Karpas-422 (cell line): ENCODE results near the gene DTL. TPM values are rescaled to one million over a fixed set of nuclear protein-coding genes. Genes with fewer than 3 reads are reported as not detected.

Experiments used
- DNase-seq: peaks from one replicate; pipeline ENCODE4 v3.0.0-alpha.2; 2015
- H2AFZ ChIP-seq: fragments of 200-600 bp; sonication (generic); 2 replicates; pipeline ENCODE4 v1.6.1; 2014; ENCODE audit warnings: antibody characterized with exemption, low read length, mixed read lengths
- H3K27ac ChIP-seq: fragments of 200-600 bp; sonication (generic); 2 replicates; pipeline ENCODE4 v1.5.1; 2014; ENCODE audit warnings: mild to moderate bottlenecking, low read length, moderate library complexity
- H3K27me3 ChIP-seq: fragments of 200-600 bp; sonication (generic); 2 replicates; pipeline ENCODE4 v1.6.1; 2014; ENCODE audit warnings: low read length, mixed read lengths
- H3K36me3 ChIP-seq: fragments of 200-600 bp; sonication (generic); 2 replicates; pipeline ENCODE4 v1.6.1; 2014; ENCODE audit warnings: low read length, mixed read lengths; ENCODE audit not compliant: insufficient read depth
- H3K4me1 ChIP-seq: fragments of 200-600 bp; sonication (generic); 2 replicates; pipeline ENCODE4 v1.6.1; 2014; ENCODE audit warnings: mild to moderate bottlenecking, low read length, mixed read lengths
- H3K4me2 ChIP-seq: fragments of 200-600 bp; sonication (generic); 2 replicates; pipeline ENCODE4 v1.6.1; 2014; ENCODE audit warnings: low read length, low read depth, mild to moderate bottlenecking; ENCODE audit not compliant: poor library complexity, severe bottlenecking
- H3K4me3 ChIP-seq: fragments of 200-600 bp; sonication (generic); 2 replicates; pipeline ENCODE4 v1.5.1; 2014; ENCODE audit warnings: mild to moderate bottlenecking, antibody characterized with exemption, low read length, mixed read lengths
- H3K79me2 ChIP-seq: fragments of 200-600 bp; sonication (generic); 2 replicates; pipeline ENCODE4 v1.6.1; 2014; ENCODE audit warnings: mild to moderate bottlenecking, low read length, mixed read lengths
- H3K9ac ChIP-seq: fragments of 200-600 bp; sonication (generic); 2 replicates; pipeline ENCODE4 v1.6.0; 2014; ENCODE audit warnings: low read length
- H3K9me2 ChIP-seq: fragments of 200-600 bp; sonication (generic), shearing (Covaris generic); replicated peaks from 2 replicates; pipeline ENCODE4 v1.6.0; 2014; ENCODE audit warnings: mild to moderate bottlenecking, low read length, moderate library complexity; ENCODE audit not compliant: insufficient read depth
- H3K9me3 ChIP-seq: fragments of 300-700, 200-600 bp; sonication (generic); 2 replicates; pipeline ENCODE4 v1.6.1; 2014; ENCODE audit warnings: low read length, mixed read lengths
- H4K20me1 ChIP-seq: fragments of 200-600 bp; sonication (generic); 2 replicates; pipeline ENCODE4 v1.6.1; 2014; ENCODE audit warnings: mild to moderate bottlenecking, antibody characterized with exemption, low read length, low read depth; ENCODE audit not compliant: insufficient read depth
- total RNA-seq: library from RNA; depleted of rRNA; stranded (reverse); fragments of >200 nt; shearing (Covaris generic); gene quantifications from 2 replicates; pipeline ENCODE4 v1.2.3, GENCODE V29; 2014; ENCODE audit warnings: low replicate concordance

DTL gene
- total RNA-seq, 1 experiment from 2014 or later, result 13.5 TPM

GRCh38 chr1:212070720-212071302 is 35.3 kb downstream of the DTL start:
- H3K4me3 ChIP-seq, result no peak overlapping the region
- peaks cover 64% of the 10 kb centered on the region; the same call in 1 of the 2 replicates for H3K36me3 ChIP-seq
- peak; percentile 58 for DNase-seq
- no peak overlapping the region for H3K9ac ChIP-seq
- H3K4me1 ChIP-seq, result peaks cover 6% of the 10 kb centered on the region; the same call in 1 of the 2 replicates
- no peaks in the 10 kb centered on the region for H3K9me3 ChIP-seq
- no peak overlapping the region for H3K4me2 ChIP-seq
- no peaks in the 10 kb centered on the region for H3K9me2 ChIP-seq
- H3K27ac ChIP-seq, result no peak overlapping the region
- no peaks in the 10 kb centered on the region for H4K20me1 ChIP-seq
- no peak overlapping the region for H2AFZ ChIP-seq
- H3K27me3 ChIP-seq, result no peaks in the 10 kb centered on the region
- peaks cover 2% of the 10 kb centered on the region; the same call in 1 of the 2 replicates for H3K79me2 ChIP-seq

GRCh38 chr1:212072047-212072446 is 36.5 kb downstream of the DTL start:
- H3K27me3 ChIP-seq, result no peaks in the 10 kb centered on the region
- peaks cover 6% of the 10 kb centered on the region; the same call in 1 of the 2 replicates for H3K4me1 ChIP-seq
- no peak overlapping the region for H3K4me2 ChIP-seq
- no peaks in the 10 kb centered on the region for H3K9me2 ChIP-seq
- no peaks in the 10 kb centered on the region for H3K9me3 ChIP-seq
- no peak overlapping the region for H3K27ac ChIP-seq
- H3K9ac ChIP-seq, result no peak overlapping the region
- DNase-seq, result no peak
- H2AFZ ChIP-seq, result no peak overlapping the region
- H3K36me3 ChIP-seq, result peaks cover 57% of the 10 kb centered on the region; the same call in 1 of the 2 replicates
- peaks cover 2% of the 10 kb centered on the region; the same call in 1 of the 2 replicates for H3K79me2 ChIP-seq
- H3K4me3 ChIP-seq, result no peak overlapping the region
- no peaks in the 10 kb centered on the region for H4K20me1 ChIP-seq

- Histone ChIP-seq H3K9ac (no peak overlapping the region), H2AFZ (no peak overlapping the region), H3K27ac (no peak overlapping the region), H3K4me3 (no peak overlapping the region), H3K36me3 (peaks cover 55% of the 10 kb centered on the region; the same call in 1 of the 2 replicates), H3K9me3 (no peaks in the 10 kb centered on the region), H3K9me2 (no peaks in the 10 kb centered on the region), H4K20me1 (no peaks in the 10 kb centered on the region), H3K4me1 (peaks cover 4% of the 10 kb centered on the region; the same call in 1 of the 2 replicates), H3K27me3 (no peaks in the 10 kb centered on the region), H3K79me2 (peaks cover 2% of the 10 kb centered on the region; the same call in 1 of the 2 replicates), H3K4me2 (no peak overlapping the region)
- no peak for DNase-seq
Observed at GRCh38 chr1:212073490-212073889, 37.9 kb downstream of the DTL start.

- H3K79me2 ChIP-seq, result peaks cover 2% of the 10 kb centered on the region; the same call in 1 of the 2 replicates
- H3K9me2 ChIP-seq, result no peaks in the 10 kb centered on the region; the same call in 1 of the 2 replicates
- H3K9ac ChIP-seq, result no peak overlapping the region
- no peak overlapping the region for H2AFZ ChIP-seq
- peaks cover 59% of the 10 kb centered on the region; the same call in 1 of the 2 replicates for H3K36me3 ChIP-seq
- no peaks in the 10 kb centered on the region for H4K20me1 ChIP-seq
- no peak overlapping the region for H3K27ac ChIP-seq
- no peaks in the 10 kb centered on the region for H3K4me1 ChIP-seq
- H3K27me3 ChIP-seq, result no peaks in the 10 kb centered on the region
- H3K9me3 ChIP-seq, result no peaks in the 10 kb centered on the region
- DNase-seq, result no peak
- H3K4me3 ChIP-seq, result no peak overlapping the region
- no peak overlapping the region for H3K4me2 ChIP-seq
Observed at GRCh38 chr1:212074313-212074712, 38.8 kb downstream of the DTL start.

GRCh38 chr1:212074856-212075255 is 39.3 kb downstream of the DTL start:
- no peak overlapping the region for H3K9ac ChIP-seq
- H3K79me2 ChIP-seq, result peaks cover 2% of the 10 kb centered on the region; the same call in 1 of the 2 replicates
- no peaks in the 10 kb centered on the region; the same call in 1 of the 2 replicates for H3K9me2 ChIP-seq
- no peaks in the 10 kb centered on the region for H3K27me3 ChIP-seq
- H2AFZ ChIP-seq, result no peak overlapping the region
- H3K4me3 ChIP-seq, result no peak overlapping the region
- no peaks in the 10 kb centered on the region for H3K9me3 ChIP-seq
- no peaks in the 10 kb centered on the region for H4K20me1 ChIP-seq
- peaks cover 64% of the 10 kb centered on the region; the same call in 1 of the 2 replicates for H3K36me3 ChIP-seq
- H3K27ac ChIP-seq, result no peak overlapping the region
- DNase-seq, result no peak
- H3K4me1 ChIP-seq, result no peaks in the 10 kb centered on the region
- H3K4me2 ChIP-seq, result no peak overlapping the region

- Histone ChIP-seq H3K79me2 (peaks cover 2% of the 10 kb centered on the region; the same call in 1 of the 2 replicates), H3K36me3 (peaks cover 73% of the 10 kb centered on the region), H3K9me3 (no peaks in the 10 kb centered on the region), H3K9me2 (no peaks in the 10 kb centered on the region; the same call in 1 of the 2 replicates), H4K20me1 (no peaks in the 10 kb centered on the region), H3K9ac (no peak overlapping the region), H3K27ac (no peak overlapping the region), H2AFZ (no peak overlapping the region), H3K4me3 (no peak overlapping the region), H3K27me3 (no peaks in the 10 kb centered on the region), H3K4me1 (no peaks in the 10 kb centered on the region), H3K4me2 (no peak overlapping the region)
- no peak for DNase-seq
Observed at GRCh38 chr1:212077028-212077427, 41.5 kb downstream of the DTL start.

GRCh38 chr1:212078826-212079225 is 43.3 kb downstream of the DTL start:
- no peak overlapping the region for H2AFZ ChIP-seq
- H3K9ac ChIP-seq, result no peak overlapping the region
- H4K20me1 ChIP-seq, result no peaks in the 10 kb centered on the region
- no peaks in the 10 kb centered on the region for H3K9me3 ChIP-seq
- no peaks in the 10 kb centered on the region; the same call in 1 of the 2 replicates for H3K9me2 ChIP-seq
- no peak overlapping the region for H3K4me3 ChIP-seq
- DNase-seq, result no peak
- H3K36me3 ChIP-seq, result peaks cover 80% of the 10 kb centered on the region
- H3K79me2 ChIP-seq, result peaks cover 2% of the 10 kb centered on the region; the same call in 1 of the 2 replicates
- no peaks in the 10 kb centered on the region for H3K27me3 ChIP-seq
- no peak overlapping the region for H3K4me2 ChIP-seq
- no peaks in the 10 kb centered on the region for H3K4me1 ChIP-seq
- H3K27ac ChIP-seq, result no peak overlapping the region

- H3K27me3 ChIP-seq, result no peaks in the 10 kb centered on the region
- H3K4me3 ChIP-seq, result no peak overlapping the region
- H3K4me1 ChIP-seq, result no peaks in the 10 kb centered on the region
- no peak overlapping the region for H3K27ac ChIP-seq
- H4K20me1 ChIP-seq, result no peaks in the 10 kb centered on the region
- H3K9me3 ChIP-seq, result no peaks in the 10 kb centered on the region
- no peak overlapping the region for H2AFZ ChIP-seq
- H3K9me2 ChIP-seq, result no peaks in the 10 kb centered on the region; the same call in 1 of the 2 replicates
- no peak overlapping the region for H3K4me2 ChIP-seq
- peaks cover 76% of the 10 kb centered on the region for H3K36me3 ChIP-seq
- no peak overlapping the region for H3K9ac ChIP-seq
- H3K79me2 ChIP-seq, result peaks cover 18% of the 10 kb centered on the region
- no peak for DNase-seq
Observed at GRCh38 chr1:212082765-212083406, 47.3 kb downstream of the DTL start.
